GM18907 (cell line): ENCODE data around the gene SRL.
"Not testable (repeated sequence)": the region's sequence is repeated elsewhere in the genome, so short reads cannot be mapped to it uniquely, and the experiment has no call there.

Experiments used
- ATAC-seq: cut with Tn5 transposase; IDR thresholded peaks from one replicate; pipeline ENCODE4 v1.9.1; 2021; ENCODE audit warnings: mild to moderate bottlenecking, moderate library complexity; ENCODE audit not compliant: unreplicated experiment

Gene SRL

DNA sequence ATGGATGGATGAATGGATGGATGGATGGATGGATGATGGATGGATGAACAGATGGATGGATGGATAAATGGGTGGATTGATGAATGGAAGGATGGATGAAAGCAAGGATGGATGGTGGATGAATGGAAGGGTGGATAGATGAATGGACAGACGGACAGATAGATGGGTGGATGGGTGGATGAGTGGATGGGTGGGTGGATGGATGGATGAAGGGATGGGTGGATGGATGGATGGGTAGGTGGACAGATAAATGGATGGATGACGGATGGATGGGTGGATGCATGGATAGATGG is 14.9 kb downstream of the SRL start:
- ATAC-seq: no peak

- ATAC-seq: no peak
These were observed 15.4 kb downstream of the SRL start for GRCh38 chr16:4226251-4227039.

GRCh38 chr16:4225075-4225474 is 16.8 kb downstream of the SRL start:
- no peak for ATAC-seq

- no peak for ATAC-seq
These were observed 21.5 kb downstream of the SRL start for GRCh38 chr16:4220358-4220757.

DNA sequence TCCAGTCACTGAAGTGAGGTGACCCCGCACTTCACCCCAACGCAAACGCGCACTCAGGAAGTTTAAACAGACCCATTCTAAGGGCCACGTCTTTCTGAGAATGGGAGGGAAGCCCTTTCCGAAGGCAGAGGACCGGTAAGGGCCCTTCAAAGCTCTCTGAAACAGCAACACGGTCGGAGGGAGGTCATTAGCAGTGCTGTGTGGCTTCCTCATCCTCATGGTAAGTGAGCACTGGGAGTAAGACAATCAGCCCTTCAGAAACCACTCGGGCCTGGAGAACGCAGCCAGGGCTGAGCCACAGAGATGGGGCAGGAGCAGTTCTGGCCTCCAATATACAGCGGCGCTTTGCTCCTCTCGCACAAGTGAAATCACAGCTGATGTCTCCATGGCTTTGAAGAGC is 23.7 kb downstream of the SRL start:
- no peak for ATAC-seq

DNA sequence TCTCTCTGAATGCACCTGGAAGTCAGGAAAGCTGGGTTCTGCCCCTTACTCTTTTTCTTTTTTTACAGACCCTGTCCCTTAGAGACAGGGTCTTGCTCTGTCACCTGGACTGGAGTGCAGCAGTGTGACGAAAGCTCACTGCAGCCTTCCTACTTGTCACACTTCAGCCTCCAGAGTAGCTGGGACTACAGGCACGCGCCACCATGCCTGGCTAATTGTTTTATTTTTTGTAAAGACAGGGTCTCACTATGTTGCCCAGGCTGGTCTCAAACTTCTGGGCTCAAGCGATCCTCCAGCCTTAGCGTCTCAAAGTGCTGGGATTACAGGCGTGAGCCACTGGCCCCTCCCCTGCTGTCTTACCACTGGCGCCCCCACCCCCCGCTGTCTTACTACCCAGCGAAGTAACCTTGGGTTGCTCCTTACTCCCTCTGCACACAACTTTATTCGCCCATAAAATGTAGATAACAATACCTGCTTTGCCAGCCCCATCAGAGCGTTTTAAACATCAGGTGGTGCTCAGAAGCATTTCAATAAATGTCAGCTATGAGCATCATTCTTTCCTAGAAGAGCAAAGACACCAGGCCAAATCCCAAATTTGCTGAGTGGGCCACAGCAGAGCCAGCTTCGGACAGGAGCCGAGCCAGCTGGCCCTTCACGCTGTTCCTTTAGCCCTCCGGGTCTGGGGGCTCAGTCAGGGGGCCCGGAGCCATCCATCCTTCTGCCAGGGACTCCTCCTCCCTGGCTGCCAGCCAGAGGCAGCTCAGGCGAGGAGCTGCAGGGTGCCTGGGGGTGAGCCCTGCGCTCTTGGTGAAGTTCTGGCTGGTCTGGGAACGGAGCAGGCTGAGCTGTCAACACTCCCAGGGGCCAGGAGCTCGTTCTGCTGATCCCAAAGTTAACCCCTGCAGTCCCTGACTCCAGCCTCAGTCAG is 24.4 kb downstream of the SRL start:
- no peak for ATAC-seq

DNA sequence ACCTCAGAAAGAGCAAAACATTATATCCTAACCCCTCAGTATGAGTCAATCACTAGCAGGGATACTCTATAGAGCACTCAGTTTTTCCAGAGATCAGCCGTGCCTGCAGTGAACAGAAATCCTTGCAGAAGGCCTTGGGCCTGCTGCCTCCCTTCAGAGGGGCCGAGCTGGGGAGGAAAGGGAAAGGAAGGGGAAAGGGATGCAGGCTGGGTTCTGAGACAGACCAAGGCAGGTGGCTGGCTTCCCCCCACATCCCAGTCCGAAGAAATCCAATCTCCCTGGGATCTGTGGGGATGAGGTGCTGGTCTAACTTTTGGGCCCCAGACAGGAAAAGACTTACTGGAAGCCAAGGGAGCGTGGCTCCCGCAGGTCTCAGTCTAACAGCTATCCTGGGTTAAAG is 25.3 kb downstream of the SRL start:
- no peak for ATAC-seq

GRCh38 chr16:4215106-4215505 is 26.8 kb downstream of the SRL start:
- ATAC-seq: no peak

DNA sequence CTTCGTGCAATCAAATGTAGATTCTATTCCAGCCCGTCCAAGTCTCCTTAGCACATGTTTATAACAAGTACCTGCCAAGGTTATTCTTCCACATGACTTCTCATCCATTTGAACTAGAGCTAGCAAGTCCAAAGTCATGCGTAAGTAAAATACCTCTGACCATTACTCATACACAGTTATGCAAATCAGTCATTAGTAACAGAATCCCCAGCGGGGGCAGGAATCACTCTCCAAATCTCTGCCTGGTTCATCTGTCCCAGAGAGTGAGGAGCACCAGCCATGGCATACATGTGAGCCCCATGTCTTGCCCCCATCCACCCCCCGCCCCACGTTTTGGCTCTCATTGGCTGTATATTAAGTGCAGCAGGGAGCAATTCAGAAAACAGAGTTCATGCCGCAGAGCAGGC is 27.7 kb downstream of the SRL start:
- no peak for ATAC-seq

DNA sequence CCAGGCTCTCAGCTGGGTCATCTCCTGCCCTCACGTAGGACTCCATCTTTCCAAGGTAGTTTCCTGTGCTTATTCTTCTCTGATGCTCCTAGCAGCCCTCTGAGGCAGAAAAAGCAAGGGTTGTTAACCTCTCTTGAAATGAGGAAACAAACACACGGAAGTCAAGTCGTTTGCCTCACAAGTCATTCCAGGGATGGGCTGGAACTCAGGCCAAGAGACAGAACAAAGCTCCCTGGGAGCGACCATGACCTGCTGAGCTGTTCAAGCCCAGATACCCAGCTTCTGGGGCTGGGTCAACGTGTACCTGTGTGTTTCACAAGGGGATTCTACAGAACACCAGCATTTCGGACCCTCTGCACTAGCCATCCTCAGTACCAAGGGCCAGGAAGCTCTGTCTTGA is 28.1 kb downstream of the SRL start:
- ATAC-seq: no peak

DNA sequence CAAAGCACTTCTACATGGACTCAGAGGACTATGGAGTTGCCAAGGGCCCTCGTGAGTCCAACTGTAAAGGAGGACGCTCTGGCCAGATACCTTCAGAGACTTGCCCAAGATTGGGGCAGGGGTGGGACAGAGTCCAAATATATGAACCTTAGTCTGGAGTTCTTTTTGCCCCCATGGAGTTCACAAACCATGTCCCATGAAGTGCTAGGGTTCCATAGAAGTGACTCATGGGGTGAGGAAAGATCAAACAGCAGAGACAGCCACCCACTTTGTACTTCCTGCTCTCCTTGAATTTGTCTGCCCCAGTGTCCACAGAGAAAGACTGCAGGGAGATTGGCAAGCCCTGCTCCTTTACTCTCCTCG is 29.0 kb downstream of the SRL start:
- ATAC-seq: no peak

GRCh38 chr16:4212211-4212933 is 29.5 kb downstream of the SRL start:
- no peak for ATAC-seq

DNA sequence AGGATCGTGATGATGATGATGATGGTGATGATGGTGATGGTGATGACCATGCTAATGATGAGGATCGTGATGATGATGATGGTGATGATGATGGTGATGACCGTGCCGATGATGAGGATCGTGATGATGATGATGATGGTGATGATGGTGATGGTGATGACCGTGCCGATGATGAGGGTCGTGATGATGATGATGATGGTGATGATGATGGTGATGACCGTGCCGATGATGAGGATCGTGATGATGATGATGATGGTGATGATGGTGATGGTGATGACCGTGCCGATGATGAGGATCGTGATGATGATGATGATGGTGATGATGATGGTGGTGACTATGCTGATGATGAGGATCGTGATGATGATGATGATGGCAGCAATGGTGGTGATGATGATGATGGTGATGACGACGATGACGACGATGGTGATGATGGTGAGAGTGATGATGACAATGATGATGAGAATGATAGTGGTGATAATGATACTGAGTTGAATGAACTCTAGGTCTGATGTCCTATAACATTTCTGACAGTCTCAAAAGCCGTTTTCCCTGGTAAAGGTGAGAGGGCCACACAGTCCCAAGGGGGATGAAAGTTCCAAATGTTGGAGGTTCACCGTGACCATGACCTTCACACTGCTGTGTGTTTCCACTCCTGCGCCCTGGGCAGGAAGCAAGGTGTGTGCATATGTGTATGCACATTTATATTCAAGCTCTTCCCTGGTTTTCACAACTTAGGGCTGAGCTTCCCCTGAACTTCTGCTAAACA is 30.3 kb downstream of the SRL start:
- not testable (repeated sequence) for ATAC-seq

DNA sequence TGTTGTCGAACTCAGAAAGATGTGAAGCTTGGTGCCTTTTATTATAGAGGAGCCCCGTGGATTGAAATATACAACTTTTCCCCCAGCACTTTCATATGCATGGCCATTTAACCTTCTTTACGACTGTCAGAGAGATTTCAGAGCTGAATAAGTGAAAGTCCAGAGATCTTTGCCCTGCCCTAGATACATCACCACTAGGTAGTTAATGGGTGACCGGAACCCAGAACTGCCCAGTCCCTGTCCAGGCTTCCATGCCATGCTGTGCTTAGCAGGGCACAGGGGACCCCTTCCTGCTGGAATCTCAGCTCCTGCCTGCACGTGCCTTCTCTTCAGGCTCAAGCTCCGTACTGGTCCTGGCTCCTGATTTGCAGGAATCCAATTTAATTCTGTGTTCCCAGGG is 32.2 kb downstream of the SRL start:
- ATAC-seq: no peak

DNA sequence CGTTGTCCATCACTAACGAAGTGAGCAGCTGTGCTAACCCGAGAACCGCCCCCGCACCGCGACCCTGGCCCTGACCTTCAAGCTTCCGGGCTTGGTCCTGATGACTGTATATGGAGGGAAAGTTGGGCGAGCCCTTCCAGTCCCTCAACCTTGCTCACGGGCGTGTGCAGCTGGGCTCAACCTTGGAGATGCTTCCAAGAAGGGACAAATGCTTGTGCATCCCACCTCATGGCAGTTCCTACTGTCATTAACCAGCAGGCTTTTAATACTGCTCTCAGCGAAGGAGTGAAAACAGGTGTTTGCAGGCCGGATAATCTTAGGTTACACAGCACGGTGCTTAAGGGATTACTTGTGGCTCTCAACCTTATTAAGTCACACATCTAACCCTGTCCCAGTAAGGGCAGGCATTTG is 33.5 kb downstream of the SRL start:
- no peak for ATAC-seq

DNA sequence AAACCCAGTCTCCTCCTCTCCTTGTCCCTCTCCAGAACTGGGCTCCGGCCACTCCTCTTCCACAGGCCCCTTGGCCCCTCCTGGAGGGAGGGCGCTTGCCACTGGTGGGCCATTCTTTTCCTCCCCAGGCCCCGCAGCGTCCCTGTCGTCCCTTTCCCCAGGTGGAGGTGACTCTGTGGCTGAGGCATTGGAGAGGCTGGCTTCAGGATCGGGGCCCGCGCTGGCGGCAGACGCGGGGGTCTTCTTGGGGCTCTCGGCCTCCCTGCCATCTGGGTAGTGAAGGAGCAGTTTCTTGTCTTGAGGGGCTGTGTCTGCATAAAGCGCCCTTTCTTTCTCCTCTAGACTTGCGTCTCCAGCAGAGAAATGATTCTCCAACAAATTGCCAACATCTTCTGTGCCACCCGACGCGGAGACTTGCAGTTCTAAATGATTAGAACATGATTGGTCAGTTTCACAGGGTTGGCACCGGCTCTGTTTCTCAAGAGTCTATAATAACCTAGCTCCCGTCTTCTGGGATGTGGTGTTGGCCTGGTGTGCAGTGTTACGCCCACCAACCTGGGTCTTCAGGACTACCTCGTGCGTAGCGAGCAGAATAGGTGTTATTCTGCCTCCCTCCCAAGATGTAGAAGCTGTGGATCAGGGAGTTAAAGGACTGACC is 34.1 kb downstream of the SRL start:
- ATAC-seq: no peak

DNA sequence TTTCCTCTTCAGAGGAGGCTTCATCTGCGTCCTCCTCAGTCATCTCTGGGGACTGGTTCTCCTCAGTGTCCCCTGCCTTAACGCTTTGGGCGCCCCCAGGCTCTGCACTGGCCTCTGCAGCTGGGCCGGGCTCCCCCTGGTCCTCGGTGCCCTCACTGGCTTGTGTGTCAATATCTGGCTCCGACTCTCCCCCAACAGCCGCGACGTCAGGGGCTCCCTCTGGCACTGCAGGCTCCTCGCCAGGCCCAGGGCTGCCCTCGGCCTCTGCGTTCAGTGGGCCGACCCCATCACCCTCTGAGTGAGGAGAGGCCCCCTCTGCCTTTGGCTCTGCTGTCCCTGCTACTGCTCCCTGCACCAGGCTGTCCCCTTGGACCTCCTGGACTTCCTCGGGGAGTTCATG is 34.7 kb downstream of the SRL start:
- ATAC-seq: no peak

- ATAC-seq: no peak
These were observed 35.2 kb downstream of the SRL start for GRCh38 chr16:4206680-4207079.

- ATAC-seq: no peak
These were observed 35.9 kb downstream of the SRL start for GRCh38 chr16:4205971-4206370.

DNA sequence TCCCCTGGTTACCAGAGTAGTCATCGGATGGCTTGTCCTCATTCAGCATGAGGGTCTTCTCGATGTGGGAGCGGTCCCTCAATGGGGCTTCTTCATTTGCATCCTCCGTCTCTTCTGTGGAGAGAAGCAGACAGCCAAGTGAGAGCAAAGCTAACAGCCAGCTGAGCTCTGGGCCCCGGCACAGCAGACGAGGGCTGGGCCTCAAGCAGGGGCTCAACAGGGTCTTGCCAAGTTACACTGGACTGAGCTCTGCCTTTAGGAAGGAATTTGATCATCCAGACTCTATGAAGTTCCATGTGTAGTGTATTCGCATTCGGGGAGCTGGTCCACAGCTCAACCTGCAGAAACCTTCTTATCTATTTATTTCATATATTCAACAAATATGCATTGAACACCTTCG is 37.4 kb downstream of the SRL start:
- ATAC-seq: no peak

- no peak for ATAC-seq
These were observed 38.1 kb downstream of the SRL start for GRCh38 chr16:4203748-4204147.
